HepG2 (cell line): ENCODE results near the gene REEP6. TPM values are rescaled to one million over a fixed set of nuclear protein-coding genes. Genes with fewer than 3 reads are reported as not detected.
A peak's percentile ranks its signal among the peaks of the same experiment; 100 is the strongest.

Experiments
- ATM ChIP-seq: fragments of 450-650 bp; IDR thresholded peaks from 2 replicates; pipeline ENCODE4 v1.7.1; 2017; ENCODE audit warnings: mild to moderate bottlenecking, borderline replicate concordance
- BORCS8-MEF2B ChIP-seq: sonication (generic); formaldehyde crosslinking; IDR thresholded peaks from 2 replicates; pipeline ENCODE4 v1.8.0; 2022; ENCODE audit warnings: mild to moderate bottlenecking, missing genetic modification reagents
- GATAD2A ChIP-seq: IDR thresholded peaks from 2 replicates; pipeline ENCODE4 v1.6.1; 2016
- HOXA9 ChIP-seq: sonication (generic); formaldehyde crosslinking; IDR thresholded peaks from 2 replicates; pipeline ENCODE4 v1.8.1; 2022; ENCODE audit warnings: missing genetic modification reagents, mild to moderate bottlenecking, moderate library complexity, borderline replicate concordance
- KAT2B ChIP-seq: fragments of 150-350 bp; IDR thresholded peaks from 2 replicates; pipeline ENCODE4 v1.6.1; 2014; ENCODE audit warnings: low read depth, low read length, borderline replicate concordance
- LCORL ChIP-seq, 2 experiments: fragments of 450-650 bp in 1 of 2; sonication (generic) in 1 of 2; formaldehyde crosslinking in 1 of 2; IDR thresholded peaks; 2 replicates each; pipeline versions ENCODE4 v1.5.0 to v1.6.1; 2017 to 2020; ENCODE audit warnings: antibody characterized with exemption in 1 of 2, missing genetic modification reagents in 1 of 2
- MBNL3 ChIP-seq: fragments of 250-450 bp; sonication (Bioruptor Pico); conservative IDR thresholded peaks from 2 replicates; pipeline ENCODE4 v1.8.0; 2022; ENCODE audit warnings: mild to moderate bottlenecking, inconsistent platforms
- NRL ChIP-seq: sonication (generic); formaldehyde crosslinking; IDR thresholded peaks from 2 replicates; pipeline ENCODE4 v1.5.0; 2020; ENCODE audit warnings: missing genetic modification reagents, mild to moderate bottlenecking, moderate library complexity, borderline replicate concordance
- SMARCC2 ChIP-seq: fragments of 450-650 bp; IDR thresholded peaks from 2 replicates; pipeline ENCODE4 v1.6.1; 2017; ENCODE audit warnings: antibody characterized with exemption, mild to moderate bottlenecking
- SMC3 ChIP-seq: IDR thresholded peaks from 2 replicates; pipeline ENCODE4 v1.6.1; 2011; ENCODE audit warnings: low read length, improper control_type of control experiment
- SNAPC2 ChIP-seq: sonication (generic); formaldehyde crosslinking; IDR thresholded peaks from 2 replicates; pipeline ENCODE4 v1.8.1; 2022; ENCODE audit warnings: mild to moderate bottlenecking, missing genetic modification reagents
- SRY ChIP-seq: sonication (generic); formaldehyde crosslinking; IDR thresholded peaks from 2 replicates; pipeline ENCODE4 v1.8.0; 2022; ENCODE audit warnings: mild to moderate bottlenecking, missing genetic modification reagents
- STAG1 ChIP-seq: sonication (generic); formaldehyde crosslinking; IDR thresholded peaks from 2 replicates; pipeline ENCODE4 v1.4.0; 2020; ENCODE audit warnings: missing genetic modification reagents
- ZFAT ChIP-seq: sonication (generic); formaldehyde crosslinking; conservative IDR thresholded peaks from 2 replicates; pipeline ENCODE4 v1.8.1; 2023; ENCODE audit warnings: missing genetic modification reagents, inconsistent platforms
- ZFP36 ChIP-seq: fragments of 150-350 bp; IDR thresholded peaks from 2 replicates; pipeline ENCODE4 v1.6.1; 2018; ENCODE audit warnings: borderline replicate concordance, low read length, low read depth; ENCODE audit not compliant: partially characterized antibody
- ZKSCAN5 ChIP-seq: sonication (generic); formaldehyde crosslinking; IDR thresholded peaks from 2 replicates; pipeline ENCODE4 v1.5.1; 2020; ENCODE audit warnings: mild to moderate bottlenecking, missing genetic modification reagents
- ZNF160 ChIP-seq: sonication (generic); formaldehyde crosslinking; IDR thresholded peaks from 2 replicates; pipeline ENCODE4 v1.8.0; 2022; ENCODE audit warnings: mild to moderate bottlenecking, inconsistent platforms, missing genetic modification reagents
- ZNF256 ChIP-seq: sonication (generic); formaldehyde crosslinking; conservative IDR thresholded peaks from 2 replicates; pipeline ENCODE4 v1.4.0; 2020; ENCODE audit warnings: missing genetic modification reagents
- ZNF263 ChIP-seq: sonication (generic); formaldehyde crosslinking; IDR thresholded peaks from 2 replicates; pipeline ENCODE4 v1.4.0; 2020; ENCODE audit warnings: missing genetic modification reagents
- polyA plus RNA-seq, 8 experiments: library from polyadenylated mRNA; depleted of rRNA in 3 of 8; stranded (reverse) in 7 of 8; unstranded in 1 of 8; fragments of >200 nt; fragmentation: Illumina TruSeq in 4 of 8; extraction: Trizol in 4 of 8; gene quantifications; 2 replicates each; pipeline versions ENCODE4 v1.2.1 to v1.2.3, GENCODE V29; 2011 to 2016; ENCODE audit warnings: low read depth in 4 of 8, missing spikeins in 1 of 8, mixed read lengths in 1 of 8; ENCODE audit not compliant: insufficient read depth in 1 of 8
- total RNA-seq, 5 experiments: library from RNA; depleted of rRNA; stranded (reverse); fragments of >200 nt; fragmentation: Illumina TruSeq; extraction: Trizol; gene quantifications; 2 replicates each; pipeline ENCODE4 v1.2.3, GENCODE V29; 2016; ENCODE audit warnings: low read depth in 1 of 5
- TF ChIP-seq, protein P1 (sequence below): sonication (generic); formaldehyde crosslinking; IDR thresholded peaks from 2 replicates; pipeline ENCODE4 v1.4.0; 2020; ENCODE audit warnings: missing genetic modification reagents
- TF ChIP-seq, protein P2 (sequence below): sonication (generic); formaldehyde crosslinking; IDR thresholded peaks from 2 replicates; pipeline ENCODE4 v1.4.0; 2020; ENCODE audit warnings: missing genetic modification reagents
- TF ChIP-seq, protein P3 (sequence below): IDR thresholded peaks from 2 replicates; pipeline ENCODE4 v1.4.0; 2020; ENCODE audit warnings: mild to moderate bottlenecking, missing genetic modification reagents

The REEP6 gene
- total and polyA plus RNA-seq, 2 of the 13 experiments (the other 11 are each of a cell fraction or from before 2014, with no cell fraction given): 10.0 to 28.8 TPM

DNA sequence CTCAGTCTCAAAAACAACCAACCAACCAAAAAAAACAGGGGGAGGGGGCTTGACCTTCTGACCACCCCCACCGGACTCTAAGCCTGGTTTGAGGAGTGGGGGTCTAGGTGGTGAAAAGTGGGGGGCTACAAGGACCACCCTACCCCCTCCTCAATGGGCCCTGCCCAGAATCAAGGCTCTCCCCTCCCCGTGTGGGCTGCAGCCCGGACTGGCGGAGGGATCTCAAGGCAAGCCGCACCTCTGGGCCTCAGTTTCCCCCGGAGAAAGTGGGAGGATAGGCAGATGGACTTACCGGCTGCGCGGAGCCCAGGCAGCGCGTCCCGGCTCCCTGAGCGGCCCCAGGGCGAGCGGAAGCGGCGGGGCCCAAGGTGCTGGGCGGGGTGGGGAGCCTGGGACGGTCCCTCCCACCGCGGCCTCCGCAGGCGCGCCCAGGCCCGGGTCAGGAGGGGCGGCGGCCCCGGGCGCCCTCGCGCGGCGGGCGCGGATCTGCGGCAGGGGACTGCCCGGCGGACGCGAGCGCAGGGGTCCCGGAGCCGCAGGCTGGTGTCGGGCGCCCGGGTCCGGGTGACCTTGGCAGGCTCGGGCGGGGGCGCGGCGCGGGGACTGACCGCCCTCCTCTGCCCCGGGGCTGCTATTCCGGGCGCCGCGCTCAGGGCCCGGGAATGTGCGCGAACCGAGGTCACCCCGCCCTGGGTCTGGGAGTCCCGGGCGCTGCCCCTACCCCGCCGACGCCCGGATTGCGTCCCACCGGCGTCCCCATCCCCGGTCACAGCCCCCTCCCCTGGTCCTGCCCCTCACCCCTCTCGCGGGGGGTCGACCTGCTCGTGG lies 21.9 kb downstream of the REEP6 start, which contains the start of gene ADAMTSL5 (continued):
- TF ChIP-seq, protein P1, sequence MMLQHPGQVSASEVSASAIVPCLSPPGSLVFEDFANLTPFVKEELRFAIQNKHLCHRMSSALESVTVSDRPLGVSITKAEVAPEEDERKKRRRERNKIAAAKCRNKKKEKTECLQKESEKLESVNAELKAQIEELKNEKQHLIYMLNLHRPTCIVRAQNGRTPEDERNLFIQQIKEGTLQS (CRISPR knock-in tag): no peak
- TF ChIP-seq, protein P2, sequence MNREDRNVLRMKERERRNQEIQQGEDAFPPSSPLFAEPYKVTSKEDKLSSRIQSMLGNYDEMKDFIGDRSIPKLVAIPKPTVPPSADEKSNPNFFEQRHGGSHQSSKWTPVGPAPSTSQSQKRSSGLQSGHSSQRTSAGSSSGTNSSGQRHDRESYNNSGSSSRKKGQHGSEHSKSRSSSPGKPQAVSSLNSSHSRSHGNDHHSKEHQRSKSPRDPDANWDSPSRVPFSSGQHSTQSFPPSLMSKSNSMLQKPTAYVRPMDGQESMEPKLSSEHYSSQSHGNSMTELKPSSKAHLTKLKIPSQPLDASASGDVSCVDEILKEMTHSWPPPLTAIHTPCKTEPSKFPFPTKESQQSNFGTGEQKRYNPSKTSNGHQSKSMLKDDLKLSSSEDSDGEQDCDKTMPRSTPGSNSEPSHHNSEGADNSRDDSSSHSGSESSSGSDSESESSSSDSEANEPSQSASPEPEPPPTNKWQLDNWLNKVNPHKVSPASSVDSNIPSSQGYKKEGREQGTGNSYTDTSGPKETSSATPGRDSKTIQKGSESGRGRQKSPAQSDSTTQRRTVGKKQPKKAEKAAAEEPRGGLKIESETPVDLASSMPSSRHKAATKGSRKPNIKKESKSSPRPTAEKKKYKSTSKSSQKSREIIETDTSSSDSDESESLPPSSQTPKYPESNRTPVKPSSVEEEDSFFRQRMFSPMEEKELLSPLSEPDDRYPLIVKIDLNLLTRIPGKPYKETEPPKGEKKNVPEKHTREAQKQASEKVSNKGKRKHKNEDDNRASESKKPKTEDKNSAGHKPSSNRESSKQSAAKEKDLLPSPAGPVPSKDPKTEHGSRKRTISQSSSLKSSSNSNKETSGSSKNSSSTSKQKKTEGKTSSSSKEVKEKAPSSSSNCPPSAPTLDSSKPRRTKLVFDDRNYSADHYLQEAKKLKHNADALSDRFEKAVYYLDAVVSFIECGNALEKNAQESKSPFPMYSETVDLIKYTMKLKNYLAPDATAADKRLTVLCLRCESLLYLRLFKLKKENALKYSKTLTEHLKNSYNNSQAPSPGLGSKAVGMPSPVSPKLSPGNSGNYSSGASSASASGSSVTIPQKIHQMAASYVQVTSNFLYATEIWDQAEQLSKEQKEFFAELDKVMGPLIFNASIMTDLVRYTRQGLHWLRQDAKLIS (CRISPR knock-in tag): no peak
- TF ChIP-seq ZFAT (CRISPR knock-in tag) (no peak), ZKSCAN5 (CRISPR knock-in tag) (no peak), HOXA9 (CRISPR knock-in tag) (no peak), BORCS8-MEF2B (CRISPR knock-in tag) (no peak), SRY (no peak), ATM (no peak), MBNL3 (no peak), ZNF256 (CRISPR knock-in tag) (no peak), SMARCC2 (no peak), NRL (CRISPR knock-in tag) (no peak; the same call in 1 of the 2 replicates), STAG1 (CRISPR knock-in tag) (peak; percentile 51; the same call in 1 of the 2 replicates), LCORL (IDR thresholded peaks at IDR 0.05) (no peak), LCORL (CRISPR knock-in tag; IDR thresholded peaks at IDR 0.05) (no peak), ZNF160 (CRISPR knock-in tag) (no peak), KAT2B (no peak), SMC3 (no peak), ZNF263 (no peak), SNAPC2 (CRISPR knock-in tag) (no peak), ZFP36 (no peak), GATAD2A (CRISPR knock-in tag) (no peak)
- TF ChIP-seq, protein P3, sequence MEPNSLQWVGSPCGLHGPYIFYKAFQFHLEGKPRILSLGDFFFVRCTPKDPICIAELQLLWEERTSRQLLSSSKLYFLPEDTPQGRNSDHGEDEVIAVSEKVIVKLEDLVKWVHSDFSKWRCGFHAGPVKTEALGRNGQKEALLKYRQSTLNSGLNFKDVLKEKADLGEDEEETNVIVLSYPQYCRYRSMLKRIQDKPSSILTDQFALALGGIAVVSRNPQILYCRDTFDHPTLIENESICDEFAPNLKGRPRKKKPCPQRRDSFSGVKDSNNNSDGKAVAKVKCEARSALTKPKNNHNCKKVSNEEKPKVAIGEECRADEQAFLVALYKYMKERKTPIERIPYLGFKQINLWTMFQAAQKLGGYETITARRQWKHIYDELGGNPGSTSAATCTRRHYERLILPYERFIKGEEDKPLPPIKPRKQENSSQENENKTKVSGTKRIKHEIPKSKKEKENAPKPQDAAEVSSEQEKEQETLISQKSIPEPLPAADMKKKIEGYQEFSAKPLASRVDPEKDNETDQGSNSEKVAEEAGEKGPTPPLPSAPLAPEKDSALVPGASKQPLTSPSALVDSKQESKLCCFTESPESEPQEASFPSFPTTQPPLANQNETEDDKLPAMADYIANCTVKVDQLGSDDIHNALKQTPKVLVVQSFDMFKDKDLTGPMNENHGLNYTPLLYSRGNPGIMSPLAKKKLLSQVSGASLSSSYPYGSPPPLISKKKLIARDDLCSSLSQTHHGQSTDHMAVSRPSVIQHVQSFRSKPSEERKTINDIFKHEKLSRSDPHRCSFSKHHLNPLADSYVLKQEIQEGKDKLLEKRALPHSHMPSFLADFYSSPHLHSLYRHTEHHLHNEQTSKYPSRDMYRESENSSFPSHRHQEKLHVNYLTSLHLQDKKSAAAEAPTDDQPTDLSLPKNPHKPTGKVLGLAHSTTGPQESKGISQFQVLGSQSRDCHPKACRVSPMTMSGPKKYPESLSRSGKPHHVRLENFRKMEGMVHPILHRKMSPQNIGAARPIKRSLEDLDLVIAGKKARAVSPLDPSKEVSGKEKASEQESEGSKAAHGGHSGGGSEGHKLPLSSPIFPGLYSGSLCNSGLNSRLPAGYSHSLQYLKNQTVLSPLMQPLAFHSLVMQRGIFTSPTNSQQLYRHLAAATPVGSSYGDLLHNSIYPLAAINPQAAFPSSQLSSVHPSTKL: 0 out of 2 replicates have a peak, but pooled peaks have one; percentile 10
